Neural progenitor cell (in vitro differentiated cells): ENCODE measurements around the gene MED26. TPM values are rescaled to one million over a fixed set of nuclear protein-coding genes. Genes with fewer than 3 reads are reported as not detected.

Experiments used
- DNase-seq: peaks from one replicate; pipeline ENCODE4 v3.0.0-alpha.2; 2016; ENCODE audit warnings: low spot score
- H2AFZ ChIP-seq: fragments of 200-600 bp; sonication (generic); replicated peaks from 2 replicates; pipeline ENCODE4 v1.6.1; 2016; ENCODE audit warnings: antibody characterized with exemption
- H3F3A ChIP-seq: fragments of 200-600 bp; sonication (generic); 2 replicates; pipeline ENCODE4 v1.6.1; 2016; ENCODE audit warnings: antibody characterized with exemption, low read depth
- H3K27ac ChIP-seq: fragments of 200-600 bp; sonication (generic); 2 replicates; pipeline ENCODE4 v1.5.1; 2016; ENCODE audit warnings: mild to moderate bottlenecking
- H3K27me3 ChIP-seq: fragments of 200-600 bp; sonication (generic); 2 replicates; pipeline ENCODE4 v1.6.1; 2016; ENCODE audit warnings: mild to moderate bottlenecking, moderate library complexity
- H3K36me3 ChIP-seq: fragments of 200-600 bp; sonication (generic); 2 replicates; pipeline ENCODE4 v1.5.1; 2016
- H3K4me1 ChIP-seq: fragments of 200-600 bp; sonication (generic); 2 replicates; pipeline ENCODE4 v1.6.1; 2016; ENCODE audit warnings: mixed run types
- H3K4me2 ChIP-seq: fragments of 200-600 bp; sonication (generic); 2 replicates; pipeline ENCODE4 v1.6.1; 2016
- H3K4me3 ChIP-seq: fragments of 200-600 bp; sonication (generic); 2 replicates; pipeline ENCODE4 v1.5.1; 2016
- H3K79me2 ChIP-seq: fragments of 200-600 bp; sonication (generic); 2 replicates; pipeline ENCODE4 v1.6.1; 2016; ENCODE audit warnings: low read depth
- H3K9ac ChIP-seq: fragments of 200-600 bp; sonication (generic); 2 replicates; pipeline ENCODE4 v1.6.1; 2016
- H3K9me3 ChIP-seq: fragments of 200-600 bp; sonication (generic); 2 replicates; pipeline ENCODE4 v1.5.1; 2016; ENCODE audit warnings: low read depth
- H4K20me1 ChIP-seq: fragments of 200-600 bp; sonication (generic); 2 replicates; pipeline ENCODE4 v1.6.1; 2016; ENCODE audit warnings: low read depth
- H3K27ac Mint-ChIP-seq: 3 replicates; pipeline ENCODE4 v1.8.0; 2021; ENCODE audit warnings: mixed read lengths
- H3K27me3 Mint-ChIP-seq: 2 replicates; pipeline ENCODE4 v1.8.0; 2022; ENCODE audit warnings: low read depth, mild to moderate bottlenecking, inconsistent platforms, moderate library complexity, mixed read lengths; ENCODE audit not compliant: insufficient read depth
- H3K36me3 Mint-ChIP-seq: 3 replicates; pipeline ENCODE4 v1.8.0; 2021; ENCODE audit warnings: mixed read lengths
- H3K4me1 Mint-ChIP-seq: 3 replicates; pipeline ENCODE4 v1.8.0; 2021; ENCODE audit warnings: mixed read lengths
- H3K4me3 Mint-ChIP-seq: 3 replicates; pipeline ENCODE4 v1.8.0; 2021; ENCODE audit warnings: mild to moderate bottlenecking, moderate library complexity, mixed read lengths
- H3K9me3 Mint-ChIP-seq: 3 replicates; pipeline ENCODE4 v1.8.0; 2020; ENCODE audit warnings: mixed read lengths
- EZH2 ChIP-seq: fragments of 200-600 bp; sonication (generic); IDR thresholded peaks from 2 replicates; pipeline ENCODE4 v1.6.1; 2017; ENCODE audit warnings: antibody characterized with exemption, mild to moderate bottlenecking, moderate library complexity
- EZH2phosphoT487 ChIP-seq: fragments of 200-600 bp; sonication (generic); IDR thresholded peaks from 2 replicates; pipeline ENCODE4 v1.6.1; 2017; ENCODE audit warnings: antibody characterized with exemption
- total RNA-seq: library from RNA; depleted of rRNA; stranded (reverse); fragments of >200 nt; gene quantifications from 2 replicates; pipeline ENCODE4 v1.2.3, GENCODE V29; 2015; ENCODE audit warnings: low replicate concordance
- TF ChIP-seq, protein P1 (sequence below): fragments of 200-600 bp; sonication (generic); IDR thresholded peaks from 2 replicates; pipeline ENCODE4 v1.5.1; 2017; ENCODE audit warnings: antibody characterized with exemption, mild to moderate bottlenecking

The MED26 gene
- total RNA-seq, 1 donor from 2014 or later, result 7.4 TPM

DNA sequence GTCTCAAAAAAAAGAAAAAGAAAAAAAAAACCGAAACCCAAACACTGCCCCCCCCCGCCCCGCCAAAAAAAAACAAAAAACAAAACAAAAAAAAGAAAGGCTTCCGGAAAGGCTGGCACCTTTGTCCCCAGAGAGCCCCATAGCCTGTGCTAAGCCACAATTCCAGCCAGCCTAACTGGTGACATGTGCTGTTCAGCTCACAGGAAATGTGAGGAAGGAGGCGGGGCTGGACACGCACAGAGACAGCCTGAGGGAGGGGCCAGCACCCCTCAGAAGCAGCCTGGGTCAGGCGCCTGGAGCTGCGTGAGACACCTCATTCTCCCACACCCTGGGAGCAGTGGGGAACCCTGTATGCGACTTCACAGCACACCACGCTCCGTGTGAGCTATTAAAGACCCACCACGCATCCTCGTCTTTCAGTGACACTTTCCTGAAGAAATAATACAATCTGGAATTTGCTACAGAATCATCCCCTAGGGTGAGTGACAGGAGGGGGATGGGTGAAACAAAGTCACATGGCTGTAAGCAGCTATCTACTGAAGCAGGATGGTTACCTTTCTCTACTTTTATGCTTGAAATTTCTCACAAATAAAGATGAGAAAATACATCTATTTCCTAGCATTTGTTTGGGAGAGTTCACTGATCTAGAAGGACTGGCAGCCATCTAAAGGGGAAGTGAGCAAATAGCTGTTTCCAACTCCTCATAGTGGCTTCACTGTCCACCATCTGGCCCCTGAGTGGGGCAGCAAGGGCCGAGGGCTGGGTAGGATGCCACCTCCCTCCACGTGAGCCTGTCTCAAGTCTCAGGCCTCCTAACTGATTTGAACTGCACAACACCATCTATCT, 43.5 kb downstream of the MED26 start:
- no peak overlapping the region for H3K27ac ChIP-seq

DNA sequence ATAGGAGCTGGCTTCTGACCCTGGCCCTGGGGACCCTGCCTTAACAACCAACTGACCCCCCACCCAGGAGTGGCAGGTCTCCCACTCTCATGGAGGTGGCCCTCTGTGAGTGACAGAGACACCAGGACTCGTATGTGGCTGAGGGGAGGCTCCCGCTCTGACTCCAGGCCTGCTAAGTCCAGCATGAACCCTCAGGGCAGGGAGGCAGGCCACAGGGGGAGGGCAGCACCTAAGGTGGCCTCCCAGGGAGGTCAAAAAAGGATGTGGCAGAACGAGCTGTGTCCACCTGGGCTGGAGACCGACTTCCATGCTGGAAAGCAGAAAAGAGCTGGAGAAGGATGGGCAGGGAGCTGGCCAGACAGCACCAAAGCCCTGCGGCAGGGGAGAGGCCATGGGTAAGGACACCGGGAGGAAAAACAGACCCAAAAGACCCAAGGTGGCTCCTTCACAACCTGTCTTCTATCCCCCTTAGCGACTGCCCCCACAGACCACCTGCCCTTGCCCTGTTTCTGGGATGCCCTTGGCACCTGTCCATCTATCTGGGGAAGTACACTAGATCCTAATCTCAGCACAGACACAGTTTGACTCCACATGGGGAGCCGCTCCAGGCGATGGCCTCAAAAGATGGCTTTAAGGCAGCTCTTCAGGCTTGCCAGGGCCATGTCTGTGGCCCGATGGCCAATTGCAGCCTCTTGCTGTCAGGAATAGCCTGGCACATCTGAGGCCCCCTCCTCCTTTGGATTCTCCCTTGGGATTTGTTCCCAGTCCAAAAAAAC, 45.3 kb downstream of the MED26 start:
- no peak overlapping the region for H3K4me3 ChIP-seq
- TF ChIP-seq EZH2, result no peak
- TF ChIP-seq EZH2phosphoT487, result no peak
- TF ChIP-seq, protein P1, sequence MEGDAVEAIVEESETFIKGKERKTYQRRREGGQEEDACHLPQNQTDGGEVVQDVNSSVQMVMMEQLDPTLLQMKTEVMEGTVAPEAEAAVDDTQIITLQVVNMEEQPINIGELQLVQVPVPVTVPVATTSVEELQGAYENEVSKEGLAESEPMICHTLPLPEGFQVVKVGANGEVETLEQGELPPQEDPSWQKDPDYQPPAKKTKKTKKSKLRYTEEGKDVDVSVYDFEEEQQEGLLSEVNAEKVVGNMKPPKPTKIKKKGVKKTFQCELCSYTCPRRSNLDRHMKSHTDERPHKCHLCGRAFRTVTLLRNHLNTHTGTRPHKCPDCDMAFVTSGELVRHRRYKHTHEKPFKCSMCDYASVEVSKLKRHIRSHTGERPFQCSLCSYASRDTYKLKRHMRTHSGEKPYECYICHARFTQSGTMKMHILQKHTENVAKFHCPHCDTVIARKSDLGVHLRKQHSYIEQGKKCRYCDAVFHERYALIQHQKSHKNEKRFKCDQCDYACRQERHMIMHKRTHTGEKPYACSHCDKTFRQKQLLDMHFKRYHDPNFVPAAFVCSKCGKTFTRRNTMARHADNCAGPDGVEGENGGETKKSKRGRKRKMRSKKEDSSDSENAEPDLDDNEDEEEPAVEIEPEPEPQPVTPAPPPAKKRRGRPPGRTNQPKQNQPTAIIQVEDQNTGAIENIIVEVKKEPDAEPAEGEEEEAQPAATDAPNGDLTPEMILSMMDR, result no peak
- Mint-ChIP-seq H3K4me1 (peaks cover 34% of the 10 kb centered on the region), H3K27me3 (peaks cover 4% of the 10 kb centered on the region), H3K4me3 (no peak overlapping the region), H3K27ac (peak overlapping the region; percentile 85), H3K36me3 (peaks cover 3% of the 10 kb centered on the region), H3K9me3 (no peaks in the 10 kb centered on the region)
- H3K9ac ChIP-seq, result no peak overlapping the region
- no peaks in the 10 kb centered on the region for H3K9me3 ChIP-seq
- H3K4me1 ChIP-seq, result peaks cover 26% of the 10 kb centered on the region
- peaks cover 16% of the 10 kb centered on the region for H3F3A ChIP-seq
- H3K36me3 ChIP-seq, result no peaks in the 10 kb centered on the region
- no peak for DNase-seq
- H2AFZ ChIP-seq, result no peak overlapping the region
- no peak overlapping the region for H3K4me2 ChIP-seq
- H4K20me1 ChIP-seq, result peaks cover 85% of the 10 kb centered on the region
- no peaks in the 10 kb centered on the region for H3K27me3 ChIP-seq
- no peak overlapping the region for H3K27ac ChIP-seq
- peaks cover 77% of the 10 kb centered on the region for H3K79me2 ChIP-seq

More for the DNA sequence above, 43.5 kb downstream of the MED26 start:
- DNase-seq, result peak; percentile 90
- H3K9me3 ChIP-seq, result no peaks in the 10 kb centered on the region
- no peaks in the 10 kb centered on the region for H3K9me3 Mint-ChIP-seq
- no peak overlapping the region for H2AFZ ChIP-seq
- H3K4me3 ChIP-seq, result peak overlapping the region; percentile 35
- H3K27me3 ChIP-seq, result no peaks in the 10 kb centered on the region
- H3K4me2 ChIP-seq, result peak overlapping the region; percentile 79
- no peak overlapping the region for H3K9ac ChIP-seq
- peaks cover 4% of the 10 kb centered on the region for H3K27me3 Mint-ChIP-seq
- peak overlapping the region; percentile 67 for H3K4me3 Mint-ChIP-seq
- H4K20me1 ChIP-seq, result peaks cover 87% of the 10 kb centered on the region
- peaks cover 2% of the 10 kb centered on the region for H3K36me3 Mint-ChIP-seq
- no peak overlapping the region for H3K27ac Mint-ChIP-seq
- no peak for TF ChIP-seq EZH2phosphoT487
- TF ChIP-seq EZH2, result no peak
- TF ChIP-seq, protein P1, result no peak
- H3F3A ChIP-seq, result peaks cover 16% of the 10 kb centered on the region
- H3K4me1 Mint-ChIP-seq, result peaks cover 52% of the 10 kb centered on the region
- H3K36me3 ChIP-seq, result no peaks in the 10 kb centered on the region
- peaks cover 79% of the 10 kb centered on the region for H3K79me2 ChIP-seq
- peaks cover 35% of the 10 kb centered on the region for H3K4me1 ChIP-seq

DNA sequence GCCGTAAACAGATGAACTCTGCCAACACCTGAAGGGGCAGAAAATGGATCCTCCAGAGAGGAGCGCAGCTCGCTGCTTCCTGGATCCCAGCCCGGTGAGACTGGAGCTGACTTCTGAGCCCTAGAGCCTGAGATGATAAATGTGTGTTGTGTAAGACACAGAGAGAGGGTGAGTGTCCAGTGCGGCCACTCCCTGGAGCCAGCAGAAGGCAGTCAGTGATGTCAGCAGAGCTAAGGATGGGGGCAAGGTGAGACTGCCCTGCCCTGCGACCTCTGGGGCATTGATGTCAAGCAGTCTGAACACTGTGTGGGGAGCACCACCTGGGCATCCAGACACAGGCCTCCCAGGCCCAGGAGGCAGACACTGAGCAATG, 46.0 kb downstream of the MED26 start:
- H3K27ac Mint-ChIP-seq, result no peak overlapping the region
- no peak for DNase-seq
- no peak overlapping the region for H3K27ac ChIP-seq

More for the DNA sequence above, 46.0 kb downstream of the MED26 start:
- H3K4me3 Mint-ChIP-seq, result no peak overlapping the region
- no peaks in the 10 kb centered on the region for H3K9me3 ChIP-seq
- peak overlapping the region; percentile 27 for H3K9ac ChIP-seq
- no peaks in the 10 kb centered on the region for H3K9me3 Mint-ChIP-seq
- H3K36me3 ChIP-seq, result no peaks in the 10 kb centered on the region
- TF ChIP-seq EZH2phosphoT487 (no peak), EZH2 (no peak)
- TF ChIP-seq, protein P1, result no peak
- H4K20me1 ChIP-seq, result peaks cover 83% of the 10 kb centered on the region
- peaks cover 16% of the 10 kb centered on the region for H3F3A ChIP-seq
- H3K4me1 Mint-ChIP-seq, result peaks cover 29% of the 10 kb centered on the region
- H3K4me3 ChIP-seq, result no peak overlapping the region
- H3K36me3 Mint-ChIP-seq, result peaks cover 3% of the 10 kb centered on the region
- H3K27me3 Mint-ChIP-seq, result peaks cover 4% of the 10 kb centered on the region
- H3K79me2 ChIP-seq, result peaks cover 70% of the 10 kb centered on the region
- H3K4me2 ChIP-seq, result no peak overlapping the region
- H3K4me1 ChIP-seq, result peaks cover 19% of the 10 kb centered on the region
- no peak overlapping the region for H2AFZ ChIP-seq
- H3K27me3 ChIP-seq, result no peaks in the 10 kb centered on the region
